ENCODE results near the gene AMN1. TPM values are rescaled to one million over a fixed set of nuclear protein-coding genes. Genes with fewer than 3 reads are reported as not detected.

Gene AMN1
- total and polyA plus RNA-seq, 2 of the 13 experiments (the other 11 are each of a cell fraction or from before 2014, with no cell fraction given), result 7.5 to 26.5 TPM

- BruUV-seq (replicated peaks), result no TSS peak
- no peak overlapping the region for H3K27ac ChIP-seq (ENCODE audit: extremely low read length, insufficient read depth, low read length)
- H3K27me3 ChIP-seq (ENCODE audit: control insufficient read depth in 1 of 2, insufficient read depth in 2 of 2, low read length in 2 of 2), result no peaks in the 10 kb centered on the region
- no peak overlapping the region for H3K4me3 ChIP-seq (replicated peaks in 1 of 3; ENCODE audit: insufficient read depth in 1 of 3, low read depth in 2 of 3, low read length in 3 of 3)
- no peaks in the 10 kb centered on the region; the same call in 1 of the 2 replicates for H3K9me3 ChIP-seq (ENCODE audit: low read length)
- no peak overlapping the region for H3K9ac ChIP-seq (ENCODE audit: insufficient read depth, low read depth, low read length)
- 26% methylated on average over 10 of the region's 10 CpGs for WGBS (ENCODE audit: low lambda C conversion rate)
- in situ Hi-C loops (cut with HindIII; ENCODE audit: extremely low pct_ligation_motif_present, low pct_unique_long_range_greater_than_20kb), result no loop called here
- H4K20me1 ChIP-seq (ENCODE audit: insufficient read depth, low read length), result no peaks in the 10 kb centered on the region
- no peak overlapping the region for H2AFZ ChIP-seq (ENCODE audit: low read length)
- no peak overlapping the region for H3K4me2 ChIP-seq (ENCODE audit: low read depth, low read length)
- H3K4me1 ChIP-seq (ENCODE audit: insufficient read depth, low read length), result no peaks in the 10 kb centered on the region
- DNase-seq (ENCODE audit: low spot score), result peak; percentile 81
- H3K79me2 ChIP-seq (ENCODE audit: insufficient read depth, low read length), result no peaks in the 10 kb centered on the region
- intact Hi-C loops (cut with micrococcal nuclease; ENCODE audit: unreplicated experiment), result loop anchor here (1.0 to 5.0 kb wide), 4 partner anchors 235 to 620 kb away; partner anchors contain the start of gene RESF1
- peak; percentile 90 for FAIRE-seq
- no peaks in the 10 kb centered on the region for H3K36me3 ChIP-seq (replicated peaks in 1 of 2; ENCODE audit: control insufficient read depth in 1 of 2, insufficient read depth in 2 of 2, low read length in 2 of 2)
- CTCF ChIA-PET (ENCODE audit: low intra/inter-chr PET ratio, low total read pairs), result interaction anchor here (1.1 to 1.6 kb wide), 5 partner anchors 29 to 630 kb away, joined by 4 to 7 read pairs (median 5); no protein-coding TSS in a partner anchor
- POLR2A ChIA-PET, result no interaction called here
- ATAC-seq, result peak; percentile 92
- TF ChIP-seq DPF2 (CRISPR knock-in tag; IDR thresholded peaks at IDR 0.05; ENCODE audit: borderline replicate concordance, low read depth) (no peak), ZNF574 (CRISPR knock-in tag; IDR thresholded peaks at IDR 0.05) (0 out of 2 replicates have a peak, but pooled peaks have one; percentile 24), SALL1 (CRISPR knock-in tag; IDR thresholded peaks at IDR 0.05) (peak; percentile 45), FOSL2 (CRISPR knock-in tag; IDR thresholded peaks at IDR 0.05) (0 out of 2 replicates have a peak, but pooled peaks have one; percentile 25), BCL6 (CRISPR knock-in tag; IDR thresholded peaks at IDR 0.05) (0 out of 2 replicates have a peak, but pooled peaks have one; percentile 13), ZSCAN20 (CRISPR knock-in tag; IDR thresholded peaks at IDR 0.05; ENCODE audit: borderline replicate concordance) (no peak), HMGXB4 (CRISPR knock-in tag; IDR thresholded peaks at IDR 0.05; ENCODE audit: borderline replicate concordance in 1 of 2, low read depth in 1 of 2) (peak in 1 of 2 experiments; percentile 51; a peak in 1 of 4 replicates)
- TF ChIP-seq, protein P1, sequence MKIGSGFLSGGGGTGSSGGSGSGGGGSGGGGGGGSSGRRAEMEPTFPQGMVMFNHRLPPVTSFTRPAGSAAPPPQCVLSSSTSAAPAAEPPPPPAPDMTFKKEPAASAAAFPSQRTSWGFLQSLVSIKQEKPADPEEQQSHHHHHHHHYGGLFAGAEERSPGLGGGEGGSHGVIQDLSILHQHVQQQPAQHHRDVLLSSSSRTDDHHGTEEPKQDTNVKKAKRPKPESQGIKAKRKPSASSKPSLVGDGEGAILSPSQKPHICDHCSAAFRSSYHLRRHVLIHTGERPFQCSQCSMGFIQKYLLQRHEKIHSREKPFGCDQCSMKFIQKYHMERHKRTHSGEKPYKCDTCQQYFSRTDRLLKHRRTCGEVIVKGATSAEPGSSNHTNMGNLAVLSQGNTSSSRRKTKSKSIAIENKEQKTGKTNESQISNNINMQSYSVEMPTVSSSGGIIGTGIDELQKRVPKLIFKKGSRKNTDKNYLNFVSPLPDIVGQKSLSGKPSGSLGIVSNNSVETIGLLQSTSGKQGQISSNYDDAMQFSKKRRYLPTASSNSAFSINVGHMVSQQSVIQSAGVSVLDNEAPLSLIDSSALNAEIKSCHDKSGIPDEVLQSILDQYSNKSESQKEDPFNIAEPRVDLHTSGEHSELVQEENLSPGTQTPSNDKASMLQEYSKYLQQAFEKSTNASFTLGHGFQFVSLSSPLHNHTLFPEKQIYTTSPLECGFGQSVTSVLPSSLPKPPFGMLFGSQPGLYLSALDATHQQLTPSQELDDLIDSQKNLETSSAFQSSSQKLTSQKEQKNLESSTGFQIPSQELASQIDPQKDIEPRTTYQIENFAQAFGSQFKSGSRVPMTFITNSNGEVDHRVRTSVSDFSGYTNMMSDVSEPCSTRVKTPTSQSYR (CRISPR knock-in tag; IDR thresholded peaks at IDR 0.05; ENCODE audit: borderline replicate concordance), result peak; percentile 68; the same call in 1 of the 2 replicates
- TF ChIP-seq, protein P2, sequence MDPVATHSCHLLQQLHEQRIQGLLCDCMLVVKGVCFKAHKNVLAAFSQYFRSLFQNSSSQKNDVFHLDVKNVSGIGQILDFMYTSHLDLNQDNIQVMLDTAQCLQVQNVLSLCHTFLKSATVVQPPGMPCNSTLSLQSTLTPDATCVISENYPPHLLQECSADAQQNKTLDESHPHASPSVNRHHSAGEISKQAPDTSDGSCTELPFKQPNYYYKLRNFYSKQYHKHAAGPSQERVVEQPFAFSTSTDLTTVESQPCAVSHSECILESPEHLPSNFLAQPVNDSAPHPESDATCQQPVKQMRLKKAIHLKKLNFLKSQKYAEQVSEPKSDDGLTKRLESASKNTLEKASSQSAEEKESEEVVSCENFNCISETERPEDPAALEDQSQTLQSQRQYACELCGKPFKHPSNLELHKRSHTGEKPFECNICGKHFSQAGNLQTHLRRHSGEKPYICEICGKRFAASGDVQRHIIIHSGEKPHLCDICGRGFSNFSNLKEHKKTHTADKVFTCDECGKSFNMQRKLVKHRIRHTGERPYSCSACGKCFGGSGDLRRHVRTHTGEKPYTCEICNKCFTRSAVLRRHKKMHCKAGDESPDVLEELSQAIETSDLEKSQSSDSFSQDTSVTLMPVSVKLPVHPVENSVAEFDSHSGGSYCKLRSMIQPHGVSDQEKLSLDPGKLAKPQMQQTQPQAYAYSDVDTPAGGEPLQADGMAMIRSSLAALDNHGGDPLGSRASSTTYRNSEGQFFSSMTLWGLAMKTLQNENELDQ (CRISPR knock-in tag; IDR thresholded peaks at IDR 0.05; ENCODE audit: borderline replicate concordance), result no peak
These were observed 46.5 kb downstream of the AMN1 start for GRCh38 chr12:31682136-31682962.

Measured in HepG2 (cell line).